CD4-positive, alpha-beta T cell treated with Interleukin-10 for 1 hour (primary cell): Measurements from ENCODE around the gene PLA2G2A.
"Not testable (repeated sequence)": the region's sequence is repeated elsewhere in the genome, so short reads cannot be mapped to it uniquely, and the experiment has no call there.

Experiments
- DNase-seq: peaks from one replicate; pipeline ENCODE4 v3.0.0-alpha.2; 2020

Gene PLA2G2A

GRCh38 chr1:19979494-19979977 lies at the start of gene PLA2G2A:
TSS of gene PLA2G2A (minus strand) at chr1:19979618. CDS start at chr1:19978773, 845 bp downstream.
- DNase-seq: no peak

- no peak for DNase-seq
These were observed 49.3 kb upstream of the PLA2G2A start for GRCh38 chr1:20028726-20029125.

- DNase-seq: no peak
These were observed 48.7 kb upstream of the PLA2G2A start for GRCh38 chr1:20028125-20028524.

- DNase-seq: no peak
These were observed 38.3 kb upstream of the PLA2G2A start for GRCh38 chr1:20017741-20018140.

- DNase-seq: no peak
These were observed 34.7 kb upstream of the PLA2G2A start for GRCh38 chr1:20014153-20014552.

- no peak for DNase-seq
These were observed 30.6 kb upstream of the PLA2G2A start for GRCh38 chr1:20010016-20010415.

- no peak for DNase-seq
These were observed 29.8 kb upstream of the PLA2G2A start for GRCh38 chr1:20009212-20009611.

- DNase-seq: no peak
These were observed 29.0 kb upstream of the PLA2G2A start for GRCh38 chr1:20008391-20008841.

GRCh38 chr1:19998823-19999222 lies 19.4 kb upstream of the PLA2G2A start:
- not testable (repeated sequence) for DNase-seq

GRCh38 chr1:19990689-19991088 lies 11.3 kb upstream of the PLA2G2A start:
- DNase-seq: no peak

GRCh38 chr1:19990182-19990582 lies 10.8 kb upstream of the PLA2G2A start:
- not testable (repeated sequence) for DNase-seq

GRCh38 chr1:19988267-19989006 lies 9.0 kb upstream of the PLA2G2A start:
- DNase-seq: no peak

- no peak for DNase-seq
These were observed 8.3 kb upstream of the PLA2G2A start for GRCh38 chr1:19987719-19988118.

- not testable (repeated sequence) for DNase-seq
These were observed 5.1 kb upstream of the PLA2G2A start for GRCh38 chr1:19984409-19985016.

GRCh38 chr1:19981507-19982312 lies 2.3 kb upstream of the PLA2G2A start:
- DNase-seq: no peak

- DNase-seq: no peak
These were observed 1.7 kb upstream of the PLA2G2A start for GRCh38 chr1:19981170-19981506.

- DNase-seq: no peak
These were observed 896 bp upstream of the PLA2G2A start for GRCh38 chr1:19980314-19980713.

- no peak for DNase-seq
These were observed 1.3 kb downstream of the PLA2G2A start for GRCh38 chr1:19978143-19978542.

- DNase-seq: no peak
These were observed 3.0 kb downstream of the PLA2G2A start for GRCh38 chr1:19976317-19977003.

GRCh38 chr1:19975423-19976193 lies 3.8 kb downstream of the PLA2G2A start:
- DNase-seq: no peak

GRCh38 chr1:19974822-19975416 lies 4.5 kb downstream of the PLA2G2A start:
- DNase-seq: peak; percentile 37

GRCh38 chr1:19973616-19974015 lies 5.8 kb downstream of the PLA2G2A start:
- no peak for DNase-seq
